GM12891 (cell line): ENCODE results near the gene SATL1.

Experiments
- DNase-seq: peaks from one replicate; pipeline ENCODE4 v3.0.0; 2011; ENCODE audit warnings: low spot score; ENCODE audit not compliant: insufficient read length
- FAIRE-seq: peaks from 2 replicates; lab custom pipeline; 2011; peaks lifted over from hg19 to GRCh38; lab: Jason Lieb, UNC
- PAX5 ChIP-seq: IDR thresholded peaks from 2 replicates; pipeline ENCODE4 v1.6.1; 2011; ENCODE audit warnings: low read length, moderate library complexity, mild to moderate bottlenecking; ENCODE audit not compliant: insufficient read depth, severe bottlenecking
- POLR2A ChIP-seq: IDR thresholded peaks from 2 replicates; pipeline ENCODE4 v1.6.1; 2011; ENCODE audit warnings: low read depth, low read length, control low read depth
- POLR2AphosphoS5 ChIP-seq: IDR thresholded peaks from 2 replicates; pipeline ENCODE4 v1.6.1; 2011; ENCODE audit warnings: low read depth, low read length, control low read depth
- POU2F2 ChIP-seq: IDR thresholded peaks from 2 replicates; pipeline ENCODE4 v1.6.1; 2011; ENCODE audit warnings: low read depth, mild to moderate bottlenecking, control low read depth, low read length, moderate library complexity
- SPI1 ChIP-seq: IDR thresholded peaks from 2 replicates; pipeline ENCODE4 v1.6.1; 2011; ENCODE audit warnings: low read depth, low read length, control low read depth
- TAF1 ChIP-seq: IDR thresholded peaks from 2 replicates; pipeline ENCODE4 v1.6.1; 2011; ENCODE audit warnings: low read depth, low read length, control low read depth

The SATL1 gene

DNA sequence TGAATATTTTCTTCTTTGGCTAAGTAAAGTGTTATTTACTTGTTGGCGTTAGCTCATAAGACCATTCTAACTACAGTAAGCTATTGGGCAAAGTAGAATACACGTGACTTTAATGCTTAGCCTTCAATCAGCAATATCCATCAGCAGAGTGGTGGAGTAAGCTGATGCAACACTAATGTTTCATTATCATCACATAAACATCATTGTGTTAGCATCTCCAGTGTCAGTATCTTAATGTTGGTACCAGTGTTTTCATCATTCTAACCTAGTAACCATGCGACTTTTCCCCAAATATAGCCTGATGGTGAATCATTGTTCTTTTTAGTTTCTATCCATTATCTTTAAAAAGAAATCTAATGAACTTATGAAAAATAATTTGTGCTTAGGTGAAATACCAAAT is 191.4 kb downstream of the SATL1 start:
- no peak for TF ChIP-seq POLR2AphosphoS5
- no peak for TF ChIP-seq POU2F2
- TF ChIP-seq TAF1 = no peak
- TF ChIP-seq PAX5 = no peak
- no peak for TF ChIP-seq POLR2A
- TF ChIP-seq SPI1 = no peak
- FAIRE-seq = peak; percentile 48

DNA sequence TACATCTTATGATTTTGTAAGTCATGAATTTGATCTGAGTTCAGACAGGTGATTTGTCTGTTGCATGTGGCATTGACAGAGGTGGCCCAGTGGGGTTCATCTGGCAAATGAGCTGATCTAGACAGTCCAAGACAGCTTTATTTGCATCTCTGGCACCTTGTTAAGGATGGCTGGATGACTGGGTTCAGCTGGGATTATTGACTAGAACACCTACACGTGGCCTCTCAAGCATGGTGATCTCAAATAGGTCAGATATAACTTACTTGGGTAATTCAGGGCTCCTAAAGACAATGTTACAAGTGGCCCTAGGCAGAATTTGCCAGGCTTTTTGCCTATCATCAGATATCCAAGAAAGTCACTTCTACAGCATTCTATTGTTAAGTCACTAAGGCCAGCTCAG is 192.0 kb downstream of the SATL1 start:
- no peak for DNase-seq
- TF ChIP-seq PAX5 (no peak), POU2F2 (no peak), TAF1 (no peak), POLR2AphosphoS5 (no peak), SPI1 (no peak)
- FAIRE-seq = peak; percentile 71

More for the DNA sequence above, 191.4 kb downstream of the SATL1 start:
- no peak for DNase-seq
